HAP-1 (cell line): Measurements from ENCODE around the gene CBR4.
"Not testable (repeated sequence)": the region's sequence is repeated elsewhere in the genome, so short reads cannot be mapped to it uniquely, and the experiment has no call there.

Experiments used
- DNase-seq, 2 experiments: peaks; one replicate each; pipeline ENCODE4 v3.0.0-alpha.2; 2016 to 2020; ENCODE audit warnings: low spot score in 2 of 2
- H3K27me3 ChIP-seq: fragments of 250-450 bp; sonication (Bioruptor Pico); 2 replicates; pipeline ENCODE4 v1.5.1; 2020; ENCODE audit warnings: low read depth, mild to moderate bottlenecking, moderate library complexity
- H3K36me3 ChIP-seq: fragments of 250-450 bp; sonication (Bioruptor Pico); replicated peaks from 2 replicates; pipeline ENCODE4 v1.5.1; 2020; ENCODE audit warnings: mild to moderate bottlenecking
- H3K4me1 ChIP-seq: fragments of 250-450 bp; sonication (Bioruptor Pico); 2 replicates; pipeline ENCODE4 v1.5.1; 2020; ENCODE audit warnings: mild to moderate bottlenecking
- H3K4me3 ChIP-seq: fragments of 250-450 bp; sonication (Bioruptor Pico); 2 replicates; pipeline ENCODE4 v1.5.1; 2020; ENCODE audit warnings: mild to moderate bottlenecking, moderate library complexity
- H3K9me3 ChIP-seq: fragments of 250-450 bp; sonication (Bioruptor Pico); 2 replicates; pipeline ENCODE4 v1.5.1; 2020; ENCODE audit warnings: mild to moderate bottlenecking, moderate library complexity
- in situ Hi-C: fragments of 300-500 bp; cut with MboI; formaldehyde crosslinking; loops from 3 replicates; pipeline ENCODE4 v1.14.3; 2020; ENCODE audit warnings: low sequenced_read_pairs, inconsistent platforms, mixed read lengths

Gene CBR4

GRCh38 chr4:168995537-168996295 lies 14.3 kb downstream of the CBR4 start:
- Histone ChIP-seq H3K4me3 (no peak overlapping the region), H3K4me1 (peaks cover 5% of the 10 kb centered on the region), H3K27me3 (no peaks in the 10 kb centered on the region), H3K36me3 (peaks cover 23% of the 10 kb centered on the region), H3K9me3 (no peaks in the 10 kb centered on the region)
- in situ Hi-C loops = no loop called here
- DNase-seq = no peak

DNA sequence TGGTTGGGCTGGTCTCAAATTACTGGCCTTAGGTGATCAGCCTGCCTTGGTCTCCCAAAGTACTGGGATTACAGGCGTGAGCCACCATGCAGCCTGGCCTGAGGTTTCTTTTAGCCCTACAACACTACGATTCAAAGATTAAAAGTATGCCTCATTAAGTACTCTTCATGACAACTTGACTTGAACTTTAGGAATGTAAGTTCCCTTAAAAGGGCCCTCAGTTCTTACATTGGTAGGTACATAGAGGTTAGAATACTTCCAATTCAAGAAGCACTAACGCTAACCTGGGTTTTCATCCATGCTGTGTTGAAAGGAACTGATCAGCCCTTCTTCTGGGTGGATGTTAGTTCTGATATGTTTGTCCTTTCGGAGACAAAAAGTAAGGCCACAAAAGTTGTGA lies 15.1 kb downstream of the CBR4 start:
- in situ Hi-C loops = no loop called here
- Histone ChIP-seq H3K36me3 (peaks cover 21% of the 10 kb centered on the region), H3K27me3 (no peaks in the 10 kb centered on the region), H3K4me3 (no peak overlapping the region), H3K9me3 (no peaks in the 10 kb centered on the region), H3K4me1 (peaks cover 4% of the 10 kb centered on the region)
- DNase-seq = no peak

- in situ Hi-C loops = no loop called here
- H3K4me3 ChIP-seq = no peak overlapping the region
- no peaks in the 10 kb centered on the region for H3K9me3 ChIP-seq
- H3K36me3 ChIP-seq = peaks cover 26% of the 10 kb centered on the region
- no peaks in the 10 kb centered on the region for H3K27me3 ChIP-seq
- DNase-seq = no peak
- no peaks in the 10 kb centered on the region for H3K4me1 ChIP-seq
Observed at GRCh38 chr4:168993714-168994510, 16.1 kb downstream of the CBR4 start.

- DNase-seq, H3K27me3 ChIP-seq, H3K4me3 ChIP-seq, in situ Hi-C loops, H3K4me1 ChIP-seq, H3K9me3 ChIP-seq: not testable (repeated sequence)
- peaks cover 22% of the 10 kb centered on the region for H3K36me3 ChIP-seq
Observed at GRCh38 chr4:168992952-168993482, 17.0 kb downstream of the CBR4 start.

DNA sequence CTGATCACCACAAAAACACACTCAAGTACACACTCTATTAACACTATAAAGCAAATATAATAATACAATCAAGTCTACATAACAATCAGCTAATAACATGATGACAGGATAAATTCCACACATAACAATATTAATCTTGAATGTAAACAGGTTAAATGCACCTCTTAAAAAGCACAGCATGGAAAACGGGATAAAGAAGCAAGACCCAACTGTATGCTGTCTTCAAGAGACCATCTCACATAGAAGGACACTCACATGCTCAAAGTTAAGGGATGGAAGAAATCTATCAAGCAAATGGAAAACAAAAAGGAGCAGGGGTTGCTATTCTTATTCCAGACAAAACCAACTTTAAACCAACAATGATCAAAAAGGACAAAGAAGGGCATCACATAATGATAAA lies 28.1 kb downstream of the CBR4 start:
- DNase-seq = no peak
- H3K36me3 ChIP-seq = peaks cover 26% of the 10 kb centered on the region
- H3K27me3 ChIP-seq = no peaks in the 10 kb centered on the region

DNA sequence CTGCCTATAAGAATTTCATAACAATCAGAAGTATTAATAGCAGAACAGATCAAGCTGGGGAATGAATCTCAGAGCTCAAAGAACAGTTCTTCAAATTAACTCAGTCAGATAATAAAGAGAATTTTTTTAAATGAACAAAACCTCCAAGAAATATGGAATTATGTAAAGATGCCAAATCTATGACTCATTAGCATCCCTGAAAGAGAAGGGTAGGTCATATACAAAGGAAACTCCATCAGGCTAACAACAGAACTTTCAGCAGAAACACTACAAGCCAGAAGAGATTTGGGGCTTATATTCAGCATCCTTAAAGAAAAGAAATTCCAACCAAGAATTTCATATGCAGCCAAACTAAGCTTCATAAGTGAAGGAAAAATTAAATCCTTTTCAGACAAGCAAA lies 28.6 kb downstream of the CBR4 start:
- no peaks in the 10 kb centered on the region for H3K27me3 ChIP-seq
- no peak for DNase-seq
- in situ Hi-C loops = no loop called here
- H3K9me3 ChIP-seq = peaks cover 3% of the 10 kb centered on the region
- peaks cover 24% of the 10 kb centered on the region for H3K36me3 ChIP-seq
- no peak overlapping the region for H3K4me3 ChIP-seq
- no peaks in the 10 kb centered on the region; the same call in 1 of the 2 replicates for H3K4me1 ChIP-seq

More for the DNA sequence above, 28.1 kb downstream of the CBR4 start:
- H3K4me1 ChIP-seq = no peaks in the 10 kb centered on the region; the same call in 1 of the 2 replicates
- in situ Hi-C loops = no loop called here
- H3K9me3 ChIP-seq = peaks cover 3% of the 10 kb centered on the region
- H3K4me3 ChIP-seq = no peak overlapping the region

DNA sequence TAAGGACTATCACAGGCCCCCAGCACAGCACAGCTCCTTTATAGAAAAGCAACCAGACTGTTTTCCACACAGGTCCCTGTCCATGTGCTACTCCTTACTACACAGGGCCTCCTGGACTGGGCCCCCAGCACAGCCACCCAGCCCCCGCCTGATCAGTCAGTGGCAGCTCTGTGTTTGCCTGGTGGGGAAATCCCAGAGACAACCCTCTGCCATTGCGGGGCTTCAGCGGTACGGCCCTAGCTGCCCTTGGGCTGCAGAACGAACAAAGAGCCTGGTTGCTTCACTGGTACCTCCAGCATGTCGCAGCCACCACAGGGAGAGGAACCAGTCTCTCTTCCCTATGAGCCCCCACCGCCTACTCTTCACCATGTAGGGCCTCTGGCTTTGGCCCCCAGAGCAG lies 30.7 kb downstream of the CBR4 start:
- DNase-seq = no peak
- Histone ChIP-seq H3K9me3 (peaks cover 3% of the 10 kb centered on the region), H3K4me3 (no peak overlapping the region), H3K4me1 (no peaks in the 10 kb centered on the region; the same call in 1 of the 2 replicates), H3K27me3 (no peaks in the 10 kb centered on the region), H3K36me3 (peaks cover 22% of the 10 kb centered on the region)
- in situ Hi-C loops = no loop called here

GRCh38 chr4:168978001-168978700 lies 31.9 kb downstream of the CBR4 start:
- DNase-seq = no peak
- in situ Hi-C loops = no loop called here
- H3K27me3 ChIP-seq = no peaks in the 10 kb centered on the region
- H3K36me3 ChIP-seq = peaks cover 22% of the 10 kb centered on the region
- no peaks in the 10 kb centered on the region; the same call in 1 of the 2 replicates for H3K4me1 ChIP-seq
- H3K4me3 ChIP-seq = no peak overlapping the region
- peaks cover 3% of the 10 kb centered on the region for H3K9me3 ChIP-seq

- H3K27me3 ChIP-seq = no peaks in the 10 kb centered on the region
- no peak for DNase-seq
- in situ Hi-C loops = no loop called here
Observed at GRCh38 chr4:168972596-168972995, 37.5 kb downstream of the CBR4 start.

DNA sequence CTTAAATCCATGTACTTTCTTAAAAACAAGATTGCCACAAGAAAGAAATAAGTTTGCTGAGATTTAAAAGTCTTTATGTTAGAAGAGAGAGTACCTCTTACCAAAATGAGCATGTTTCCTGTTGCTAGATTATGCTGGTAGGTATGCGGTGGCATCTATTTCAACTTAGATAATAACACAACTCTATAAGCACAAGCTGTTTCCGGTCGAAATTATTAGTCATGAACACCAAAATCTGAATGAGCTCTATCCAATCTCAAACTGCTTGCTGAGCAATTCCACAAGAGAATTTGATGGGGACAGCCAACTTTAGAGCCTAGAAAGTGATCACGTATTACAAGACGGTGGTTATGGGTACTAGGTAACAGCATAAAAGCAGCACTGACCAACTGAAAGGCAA lies 49.3 kb downstream of the CBR4 start:
- H3K4me3 ChIP-seq = no peak overlapping the region
- H3K36me3 ChIP-seq = no peaks in the 10 kb centered on the region
- no peak for DNase-seq
- in situ Hi-C loops = no loop called here
- H3K4me1 ChIP-seq = no peaks in the 10 kb centered on the region
- H3K27me3 ChIP-seq = no peaks in the 10 kb centered on the region
- H3K9me3 ChIP-seq = no peaks in the 10 kb centered on the region

More at GRCh38 chr4:168972596-168972995, 37.5 kb downstream of the CBR4 start:
- peaks cover 5% of the 10 kb centered on the region; the same call in 1 of the 2 replicates for H3K36me3 ChIP-seq
- H3K9me3 ChIP-seq = no peaks in the 10 kb centered on the region
- H3K4me1 ChIP-seq = no peaks in the 10 kb centered on the region
- no peak overlapping the region for H3K4me3 ChIP-seq

DNA sequence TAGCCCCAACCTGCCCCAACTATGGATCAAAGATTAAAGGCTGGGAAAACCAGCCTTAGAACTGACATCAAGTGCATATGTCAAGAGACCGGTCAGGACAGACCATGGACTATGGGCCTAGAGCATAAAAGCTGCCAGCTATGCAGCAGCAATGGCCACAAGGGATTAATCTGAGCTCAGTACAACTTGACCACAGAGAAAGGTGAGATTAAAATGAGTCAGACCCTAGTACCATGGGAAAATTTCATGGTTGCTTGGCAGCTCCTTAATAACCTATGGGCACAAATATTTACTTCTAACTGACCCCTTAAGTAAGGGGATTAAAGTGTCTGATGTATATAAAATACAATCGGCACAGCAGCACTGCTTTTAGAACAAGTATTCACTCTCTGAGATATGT lies 54.4 kb downstream of the CBR4 start:
- no peak for DNase-seq
- Histone ChIP-seq H3K36me3 (no peaks in the 10 kb centered on the region), H3K4me1 (no peaks in the 10 kb centered on the region), H3K4me3 (no peak overlapping the region), H3K27me3 (no peaks in the 10 kb centered on the region), H3K9me3 (no peaks in the 10 kb centered on the region)
- in situ Hi-C loops = no loop called here

DNA sequence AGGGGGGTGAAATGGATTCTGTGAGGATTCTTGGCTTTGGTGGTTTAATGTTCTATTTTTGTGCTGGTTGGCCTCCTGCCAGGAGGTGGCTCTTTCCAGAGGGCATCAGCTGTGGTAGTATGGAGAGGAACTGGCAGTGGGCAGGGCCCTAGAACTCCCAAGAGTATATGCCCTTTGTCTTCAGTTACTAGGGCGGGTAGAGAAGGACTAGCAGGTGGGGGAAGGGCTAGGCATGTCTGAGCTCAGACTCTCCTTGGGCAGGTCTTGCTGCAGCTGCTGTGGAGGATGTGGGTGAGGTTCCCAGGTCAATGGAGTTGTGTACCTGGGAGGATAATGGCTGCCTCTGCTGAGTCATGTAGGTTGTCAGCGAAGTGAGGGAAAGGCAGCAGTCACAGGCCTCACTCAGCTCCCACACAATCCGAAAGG lies 57.2 kb downstream of the CBR4 start:
- H3K4me1 ChIP-seq, H3K27me3 ChIP-seq, H3K4me3 ChIP-seq, DNase-seq, in situ Hi-C loops, H3K36me3 ChIP-seq, H3K9me3 ChIP-seq: not testable (repeated sequence)

DNA sequence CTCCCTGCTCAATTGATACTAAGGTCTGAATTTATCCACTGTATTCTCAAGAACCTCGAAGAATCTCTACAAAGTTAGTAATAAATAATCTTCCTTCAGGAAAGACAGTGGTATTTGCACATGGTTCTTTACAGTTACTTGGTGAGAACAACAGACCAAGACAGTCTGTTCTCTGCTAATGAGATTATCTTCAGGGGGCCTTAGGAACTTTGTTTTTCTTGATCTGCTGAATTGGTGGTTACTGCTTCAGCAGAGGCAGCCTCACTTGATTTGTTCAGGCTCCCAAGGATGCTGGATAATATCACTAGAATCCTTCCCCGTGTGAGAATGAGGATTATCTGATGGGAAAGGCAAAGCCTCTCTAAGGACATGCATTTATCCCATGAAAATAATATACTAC lies 64.8 kb downstream of the CBR4 start:
- Histone ChIP-seq H3K4me1 (no peaks in the 10 kb centered on the region), H3K27me3 (no peaks in the 10 kb centered on the region), H3K9me3 (no peaks in the 10 kb centered on the region), H3K4me3 (no peak overlapping the region), H3K36me3 (no peaks in the 10 kb centered on the region)
- in situ Hi-C loops = no loop called here
- DNase-seq = no peak
